AG04450 (cell line): ENCODE measurements around the gene TMEM145. TPM values are rescaled to one million over a fixed set of nuclear protein-coding genes. Genes with fewer than 3 reads are reported as not detected.

Experiments
- CTCF ChIA-PET: fragments of 300-600, 350-600 bp; formaldehyde crosslinking; extraction: SDS; loops from one replicate; lab custom pipeline; 2022; ENCODE audit warnings: antibody characterized with exemption, inconsistent platforms; lab: Charles Lee
- POLR2A ChIA-PET: fragments of 350-600 bp; formaldehyde crosslinking; extraction: SDS; loops from one replicate; lab custom pipeline; 2021; ENCODE audit warnings: antibody characterized with exemption, inconsistent platforms; lab: Yijun Ruan, JAX
- DNase-seq: peaks from one replicate; pipeline ENCODE4 v3.0.0-alpha.2; 2011; ENCODE audit warnings: low read depth, low spot score
- H3K27ac ChIP-seq: one replicate; pipeline ENCODE4 v1.5.1; 2012; ENCODE audit warnings: low read depth, low read length, control low read depth
- H3K27me3 ChIP-seq: one replicate; pipeline ENCODE4 v1.6.0; 2012; ENCODE audit warnings: low read length; ENCODE audit not compliant: control insufficient read depth, insufficient read depth
- H3K4me3 ChIP-seq: 2 replicates; pipeline ENCODE4 v1.5.1; 2011; ENCODE audit warnings: mild to moderate bottlenecking, low read depth, low read length, control low read depth
- H3K9me3 ChIP-seq: 2 replicates; pipeline ENCODE4 v1.5.1; 2012; ENCODE audit warnings: low read length; ENCODE audit not compliant: control insufficient read depth, insufficient read depth
- polyA plus RNA-seq: library from polyadenylated mRNA; depleted of rRNA; stranded (reverse); fragments of >200 nt; gene quantifications from 2 replicates; pipeline ENCODE4 v1.2.3, GENCODE V29; 2011
- TF ChIP-seq, protein P1 (sequence below): IDR thresholded peaks from 2 replicates; pipeline ENCODE4 v1.5.1; 2011; ENCODE audit warnings: low read depth, low read length, control low read depth, inconsistent platforms

Gene TMEM145
- polyA plus RNA-seq, 1 experiment = not detected

DNA sequence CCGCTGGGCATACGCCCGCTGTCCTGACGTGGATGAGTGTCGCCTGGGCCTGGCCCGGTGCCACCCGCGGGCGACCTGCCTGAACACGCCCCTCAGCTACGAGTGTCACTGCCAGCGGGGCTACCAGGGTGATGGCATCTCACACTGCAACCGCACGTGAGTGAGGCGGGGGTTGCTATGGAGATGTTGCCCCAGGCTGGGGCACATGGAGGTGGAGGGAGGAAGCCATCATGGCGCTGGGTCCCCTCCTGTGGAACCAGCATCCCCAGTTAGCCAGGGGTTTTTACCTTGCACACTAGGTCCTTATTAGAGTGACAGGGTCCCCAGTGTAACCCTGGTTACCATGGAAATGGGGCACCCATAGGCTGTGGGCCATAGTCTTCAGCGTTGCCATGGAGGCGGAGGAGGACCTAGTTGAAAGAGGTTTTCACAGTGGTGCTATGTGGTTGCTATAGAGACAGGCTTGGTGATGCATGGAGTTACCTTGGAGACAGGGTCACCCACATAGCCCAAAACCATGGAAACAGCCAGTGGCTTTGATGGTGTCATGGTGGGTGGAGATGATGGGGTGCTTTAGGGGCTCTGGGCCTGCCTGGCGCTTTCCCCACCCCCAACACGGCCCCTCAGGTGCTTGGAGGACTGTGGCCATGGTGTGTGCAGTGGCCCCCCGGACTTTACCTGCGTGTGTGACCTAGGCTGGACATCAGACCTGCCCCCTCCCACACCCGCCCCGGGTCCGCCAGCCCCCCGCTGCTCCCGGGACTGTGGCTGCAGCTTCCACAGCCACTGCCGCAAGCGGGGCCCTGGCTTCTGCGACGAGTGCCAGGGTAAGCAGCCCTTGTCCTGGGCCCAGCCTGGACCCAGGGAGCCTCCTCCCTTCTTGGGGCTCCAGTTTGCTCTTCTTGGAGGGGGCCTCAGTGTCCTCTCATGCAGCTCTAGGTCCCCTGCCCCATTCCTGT is 39.5 kb downstream of the TMEM145 start:
- CTCF ChIA-PET = no interaction called here
- no peak for DNase-seq

DNA sequence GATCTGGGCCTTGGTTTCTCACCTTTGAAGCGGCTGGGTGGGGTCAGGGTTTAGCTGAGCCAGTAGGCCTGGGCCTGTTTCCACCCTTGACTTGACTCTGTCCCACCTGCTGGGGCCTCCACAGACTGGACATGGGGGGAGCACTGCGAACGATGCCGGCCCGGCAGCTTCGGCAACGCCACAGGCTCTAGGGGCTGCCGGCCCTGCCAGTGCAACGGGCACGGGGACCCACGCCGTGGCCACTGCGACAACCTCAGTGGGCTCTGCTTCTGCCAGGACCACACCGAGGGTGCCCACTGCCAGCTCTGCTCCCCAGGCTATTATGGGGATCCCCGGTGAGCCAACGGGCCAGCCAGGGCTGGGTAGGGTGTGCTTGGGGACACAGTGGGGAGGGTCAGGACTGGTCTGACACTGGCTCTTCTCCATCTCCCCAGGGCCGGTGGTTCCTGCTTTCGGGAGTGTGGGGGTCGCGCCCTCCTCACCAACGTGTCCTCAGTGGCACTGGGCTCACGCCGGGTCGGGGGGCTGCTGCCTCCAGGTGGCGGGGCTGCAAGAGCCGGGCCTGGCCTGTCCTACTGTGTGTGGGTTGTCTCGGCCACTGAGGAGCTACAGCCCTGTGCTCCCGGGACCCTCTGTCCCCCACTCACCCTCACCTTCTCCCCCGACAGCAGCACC is 40.4 kb downstream of the TMEM145 start:
- TF ChIP-seq, protein P1, sequence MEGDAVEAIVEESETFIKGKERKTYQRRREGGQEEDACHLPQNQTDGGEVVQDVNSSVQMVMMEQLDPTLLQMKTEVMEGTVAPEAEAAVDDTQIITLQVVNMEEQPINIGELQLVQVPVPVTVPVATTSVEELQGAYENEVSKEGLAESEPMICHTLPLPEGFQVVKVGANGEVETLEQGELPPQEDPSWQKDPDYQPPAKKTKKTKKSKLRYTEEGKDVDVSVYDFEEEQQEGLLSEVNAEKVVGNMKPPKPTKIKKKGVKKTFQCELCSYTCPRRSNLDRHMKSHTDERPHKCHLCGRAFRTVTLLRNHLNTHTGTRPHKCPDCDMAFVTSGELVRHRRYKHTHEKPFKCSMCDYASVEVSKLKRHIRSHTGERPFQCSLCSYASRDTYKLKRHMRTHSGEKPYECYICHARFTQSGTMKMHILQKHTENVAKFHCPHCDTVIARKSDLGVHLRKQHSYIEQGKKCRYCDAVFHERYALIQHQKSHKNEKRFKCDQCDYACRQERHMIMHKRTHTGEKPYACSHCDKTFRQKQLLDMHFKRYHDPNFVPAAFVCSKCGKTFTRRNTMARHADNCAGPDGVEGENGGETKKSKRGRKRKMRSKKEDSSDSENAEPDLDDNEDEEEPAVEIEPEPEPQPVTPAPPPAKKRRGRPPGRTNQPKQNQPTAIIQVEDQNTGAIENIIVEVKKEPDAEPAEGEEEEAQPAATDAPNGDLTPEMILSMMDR = no peak
- no peak overlapping the region for H3K27ac ChIP-seq
- CTCF ChIA-PET = no interaction called here

More for the DNA sequence above, 39.5 kb downstream of the TMEM145 start:
- Histone ChIP-seq H3K4me3 (no peak overlapping the region), H3K27ac (no peak overlapping the region), H3K27me3 (no peaks in the 10 kb centered on the region), H3K9me3 (no peaks in the 10 kb centered on the region)
- TF ChIP-seq, protein P1 = no peak
- POLR2A ChIA-PET = no interaction called here

DNA sequence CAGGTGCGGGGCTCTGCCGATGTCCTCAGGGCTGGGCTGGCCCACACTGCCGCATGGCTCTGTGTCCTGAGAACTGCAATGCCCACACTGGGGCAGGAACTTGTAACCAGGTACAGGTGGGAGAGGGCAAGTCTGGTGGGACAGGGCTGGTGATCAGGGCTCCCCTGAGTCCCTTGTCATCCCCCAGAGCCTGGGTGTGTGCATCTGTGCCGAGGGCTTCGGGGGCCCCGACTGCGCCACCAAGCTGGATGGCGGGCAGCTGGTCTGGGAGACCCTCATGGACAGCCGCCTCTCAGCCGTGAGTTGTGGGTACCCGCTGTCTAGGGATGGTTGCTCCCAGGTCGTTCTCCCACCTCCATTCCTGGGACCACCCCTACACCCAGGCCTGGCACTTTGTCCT is 42.8 kb downstream of the TMEM145 start:
- Histone ChIP-seq H3K9me3 (no peaks in the 10 kb centered on the region), H3K27me3 (no peaks in the 10 kb centered on the region), H3K4me3 (no peak overlapping the region), H3K27ac (no peak overlapping the region)
- TF ChIP-seq, protein P1 = no peak
- CTCF ChIA-PET = no interaction called here
- POLR2A ChIA-PET = no interaction called here
- no peak for DNase-seq

More for the DNA sequence above, 40.4 kb downstream of the TMEM145 start:
- no peak for DNase-seq
- POLR2A ChIA-PET = interaction anchor here (0.7 kb wide), 1 partner anchor 24 kb away, joined by 5 read pairs; no protein-coding TSS in a partner anchor
- Histone ChIP-seq H3K27me3 (no peaks in the 10 kb centered on the region), H3K4me3 (no peak overlapping the region), H3K9me3 (no peaks in the 10 kb centered on the region)

DNA sequence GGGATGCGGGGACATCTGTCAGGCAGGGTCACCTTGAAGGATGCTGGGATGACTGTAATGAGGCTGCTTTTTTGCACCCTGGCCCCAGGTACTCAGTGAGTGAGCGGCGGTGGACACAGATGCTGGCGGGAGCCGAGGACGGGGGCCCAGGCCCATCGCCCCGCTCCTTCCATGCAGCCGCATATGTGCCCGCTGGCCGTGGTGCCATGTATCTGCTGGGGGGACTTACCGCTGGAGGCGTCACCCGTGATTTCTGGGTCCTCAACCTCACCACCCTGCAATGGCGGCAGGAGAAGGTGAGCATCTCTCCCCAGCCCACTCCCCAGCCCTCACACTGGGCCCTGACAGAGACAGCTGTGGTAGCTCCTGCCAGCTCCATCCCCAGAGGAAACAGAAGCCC is 43.6 kb downstream of the TMEM145 start:
- ChIA-PET CTCF (no interaction called here), POLR2A (no interaction called here)
- DNase-seq = no peak
- Histone ChIP-seq H3K27me3 (no peaks in the 10 kb centered on the region), H3K4me3 (no peak overlapping the region), H3K27ac (no peak overlapping the region), H3K9me3 (no peaks in the 10 kb centered on the region)
- TF ChIP-seq, protein P1 = no peak

DNA sequence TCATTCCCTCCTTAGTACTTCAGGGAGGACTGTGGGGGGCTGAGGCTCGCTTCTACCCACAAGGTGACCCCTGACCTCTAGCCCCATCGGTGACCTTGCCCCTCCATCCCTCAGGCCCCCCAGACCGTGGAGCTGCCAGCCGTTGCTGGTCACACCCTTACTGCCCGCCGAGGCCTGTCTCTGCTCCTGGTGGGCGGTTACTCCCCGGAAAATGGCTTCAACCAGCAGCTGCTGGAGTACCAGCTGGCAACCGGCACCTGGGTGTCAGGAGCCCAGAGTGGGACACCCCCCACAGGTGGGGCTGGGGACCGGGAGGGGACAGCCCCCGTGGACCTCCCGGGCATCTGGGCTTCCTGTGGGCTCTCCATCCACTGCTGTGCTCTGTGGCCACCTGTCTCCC is 44.2 kb downstream of the TMEM145 start:
- DNase-seq = no peak
- peaks cover under 1% of the 10 kb centered on the region; the same call in 1 of the 2 replicates for H3K9me3 ChIP-seq
- ChIA-PET CTCF (no interaction called here), POLR2A (no interaction called here)
- no peak overlapping the region for H3K27ac ChIP-seq
- no peak overlapping the region for H3K4me3 ChIP-seq
- TF ChIP-seq, protein P1 = no peak
- H3K27me3 ChIP-seq = no peaks in the 10 kb centered on the region
